ENCODE results near the gene LPAR3.
A peak's percentile ranks its signal among the peaks of the same experiment; 100 is the strongest.

Gene LPAR3

DNA sequence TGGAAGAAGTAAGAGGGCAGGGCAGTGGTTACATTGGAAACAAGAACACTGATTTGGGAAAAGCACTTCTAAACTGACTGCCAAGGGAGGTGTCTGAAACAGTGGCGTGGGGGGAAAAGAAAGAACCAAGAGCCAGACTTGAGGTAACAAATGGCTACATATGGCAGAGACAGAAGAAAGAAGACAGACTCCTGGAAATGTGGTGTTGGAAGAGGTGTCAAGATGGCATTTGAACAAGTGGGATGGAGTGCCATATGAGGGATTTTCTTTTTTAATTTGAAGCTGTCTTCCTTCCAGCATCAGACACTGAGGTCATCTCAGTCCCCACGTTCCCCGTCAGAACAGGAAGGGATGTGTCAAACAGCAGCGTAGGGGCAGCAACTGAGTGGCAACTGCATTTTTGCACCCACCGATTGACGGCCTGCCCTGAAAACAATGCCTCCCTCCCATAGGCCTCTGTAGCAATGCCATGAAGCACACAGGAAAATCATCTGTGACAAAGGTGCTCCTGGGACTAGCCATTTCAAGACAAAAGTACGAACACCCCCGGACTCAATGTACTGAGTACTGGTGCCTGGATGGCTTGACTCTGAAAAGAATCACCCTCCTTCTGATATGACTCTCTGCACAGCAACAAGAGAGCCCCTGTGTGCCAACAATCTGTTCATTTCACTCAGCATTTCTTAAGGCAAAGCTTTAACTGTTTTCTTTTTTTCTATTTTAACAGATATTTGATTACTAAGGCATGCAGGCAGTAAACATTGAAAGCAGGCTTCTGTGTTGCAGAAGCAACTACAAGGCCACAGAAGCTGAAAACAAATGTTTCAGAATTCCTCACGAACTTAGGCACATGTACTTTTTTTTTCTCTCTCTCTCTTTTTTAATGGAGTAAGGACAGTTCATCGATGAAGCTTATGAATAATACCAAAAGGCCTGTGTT lies 37.0 kb downstream of the LPAR3 start:
- DNase-seq: no peak

DNA sequence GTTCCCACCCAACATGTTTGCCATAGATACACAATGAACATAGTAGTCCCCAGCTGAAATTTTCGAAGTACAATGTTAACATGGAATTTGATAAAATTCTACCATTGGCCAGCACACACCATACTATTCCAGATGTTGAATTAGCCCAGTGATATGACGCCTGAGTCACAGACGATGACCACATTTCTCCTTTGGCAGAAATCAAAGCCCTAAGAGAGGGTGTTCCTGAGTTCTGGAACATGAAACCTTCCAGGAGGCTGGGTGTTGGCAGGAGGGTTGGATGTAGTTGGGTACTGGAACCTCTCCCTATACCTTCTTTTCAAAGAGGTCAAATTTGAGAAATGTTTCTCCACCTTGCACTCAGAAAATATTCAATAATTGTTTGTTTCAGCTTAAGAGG lies 37.8 kb downstream of the LPAR3 start:
- no peak for DNase-seq

DNA sequence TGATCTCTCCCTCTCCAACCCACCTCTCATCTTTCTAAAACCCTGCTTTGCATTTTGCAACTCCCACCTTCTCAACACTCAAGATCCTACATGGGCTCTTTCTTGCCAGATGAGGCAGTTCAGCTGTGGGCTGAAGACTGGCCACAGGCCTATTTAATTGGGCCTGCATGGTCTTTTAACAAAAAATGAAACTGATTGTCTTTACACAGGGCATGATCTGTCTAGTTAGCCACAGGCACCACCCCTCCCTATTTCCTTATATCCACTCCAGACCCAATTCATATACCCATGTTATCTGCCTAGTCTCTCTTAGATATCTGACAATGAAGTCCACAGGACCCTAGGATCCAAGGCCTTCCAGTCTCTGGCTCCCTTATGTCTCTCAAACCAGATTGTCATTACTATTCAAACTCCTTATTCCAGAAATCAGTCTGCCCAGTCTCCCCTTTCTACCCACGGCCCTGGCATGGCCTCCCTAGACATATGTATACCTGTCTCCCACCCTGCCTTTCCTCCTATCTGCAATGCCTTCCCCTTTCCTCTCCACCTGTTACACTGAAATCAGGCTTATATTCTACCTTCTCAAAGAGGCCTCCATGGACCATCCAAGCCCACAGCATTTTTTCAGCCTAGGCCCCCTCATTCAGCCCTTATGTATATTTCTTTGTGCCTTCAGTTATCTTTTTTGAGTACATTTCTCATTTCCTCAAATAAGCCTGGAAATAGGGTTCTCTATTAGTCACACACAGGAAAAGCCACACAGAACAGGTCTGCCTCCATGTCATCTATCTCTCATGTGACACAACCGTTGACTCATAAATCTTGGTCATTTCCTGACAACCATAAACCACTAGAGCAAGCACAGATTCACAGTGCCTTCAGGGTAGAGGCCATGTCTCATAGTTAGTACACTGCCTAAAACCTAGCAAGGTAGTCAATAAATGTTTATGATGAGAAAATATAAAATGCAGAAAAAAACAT lies 39.0 kb downstream of the LPAR3 start:
- peak; percentile 7 for DNase-seq

DNA sequence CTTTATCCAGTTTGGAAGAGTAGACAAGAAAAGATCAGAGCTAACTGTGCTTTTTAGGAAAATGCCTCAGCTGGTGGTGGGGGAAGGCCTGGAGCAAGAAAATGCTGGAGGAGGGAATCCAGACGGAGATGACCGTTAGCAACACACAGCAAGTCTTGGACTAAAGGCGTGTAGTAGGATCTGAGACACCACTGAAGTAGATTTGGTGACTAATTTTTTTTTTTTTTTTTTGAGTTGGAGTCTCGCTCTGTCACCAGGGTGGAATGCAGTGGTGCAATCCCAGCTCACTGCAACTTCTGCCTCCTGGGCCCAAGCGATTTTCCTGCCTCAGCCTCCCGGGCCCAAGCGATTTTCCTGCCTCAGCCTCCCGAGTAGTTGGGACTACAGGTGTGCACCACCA lies 41.2 kb downstream of the LPAR3 start:
- no peak for DNase-seq

DNA sequence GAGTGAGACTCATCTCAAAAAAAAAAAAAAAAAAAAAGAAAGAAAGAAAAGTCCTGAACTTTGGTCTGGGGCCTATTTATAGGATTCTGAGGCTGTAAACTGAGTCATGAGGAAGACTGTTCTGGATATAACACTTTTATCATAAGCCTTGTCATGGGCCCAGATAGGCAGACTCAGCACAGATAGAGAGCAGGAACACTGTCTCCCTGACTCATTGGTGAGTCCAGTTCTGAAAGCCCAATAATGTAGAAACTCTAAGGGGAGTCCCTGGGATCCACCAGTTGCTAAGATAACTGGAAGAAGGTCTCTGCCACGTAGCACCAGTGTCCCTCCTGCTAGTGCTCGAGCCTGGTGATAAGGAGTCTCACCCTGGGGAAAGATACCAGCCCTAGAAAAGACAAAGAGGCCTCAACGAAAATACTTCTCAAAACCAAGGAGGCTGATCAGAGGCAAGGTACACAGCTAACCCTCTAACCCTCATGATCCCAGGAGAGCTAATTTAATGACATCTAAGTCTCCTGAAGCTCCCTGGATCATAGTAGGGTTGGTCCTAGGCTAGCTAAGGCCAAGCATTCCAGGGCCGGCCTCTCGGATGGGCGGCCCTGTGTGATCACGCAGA lies 43.5 kb downstream of the LPAR3 start:
- no peak for DNase-seq

DNA sequence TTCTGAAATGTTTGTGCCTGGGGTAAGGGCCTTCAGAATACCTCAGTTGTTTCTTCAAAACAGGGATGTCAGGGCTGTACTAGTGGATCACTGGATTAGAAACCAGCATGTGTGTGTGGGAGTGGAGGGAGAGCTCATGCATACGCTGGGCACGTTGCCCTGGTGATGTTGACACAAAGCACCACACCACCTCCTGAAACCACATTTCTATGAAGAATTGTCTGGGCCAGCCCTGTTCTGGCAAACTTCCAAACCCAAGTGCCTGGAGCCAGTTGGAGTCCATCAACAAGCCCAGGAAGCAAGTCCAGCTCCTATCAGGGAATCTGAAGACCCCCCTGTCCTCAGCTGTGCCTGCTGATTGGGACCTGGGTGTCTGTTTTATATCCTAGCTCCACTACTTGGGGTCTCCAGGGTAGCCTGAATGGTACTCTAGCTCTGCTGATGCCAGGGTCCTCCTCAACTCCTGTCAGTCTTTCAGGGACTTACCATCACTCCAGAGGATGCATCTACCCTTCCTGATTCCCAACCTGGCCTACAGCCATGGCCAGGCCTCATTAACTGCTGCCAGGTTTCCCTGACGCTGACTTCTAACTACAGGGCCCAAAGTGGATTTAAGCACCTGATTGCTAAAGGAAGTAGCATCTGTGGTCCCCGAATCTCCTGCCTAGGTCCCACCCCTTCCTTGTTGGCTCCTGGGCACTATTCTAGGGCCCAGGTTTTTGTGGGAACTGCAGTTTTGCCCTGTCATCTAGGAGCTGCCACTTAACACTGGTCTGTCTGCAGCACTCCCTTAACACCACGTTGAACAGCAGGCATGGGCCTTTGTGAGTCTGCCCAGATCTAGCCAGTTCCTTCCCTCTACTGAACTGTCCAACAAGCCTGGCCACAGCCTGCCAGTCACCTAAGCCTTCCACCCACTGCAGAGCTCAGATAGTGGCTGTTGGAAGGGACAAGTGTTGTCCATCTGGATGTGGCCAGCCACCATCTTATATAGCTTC lies 45.5 kb downstream of the LPAR3 start:
- DNase-seq: peak; percentile 3

DNA sequence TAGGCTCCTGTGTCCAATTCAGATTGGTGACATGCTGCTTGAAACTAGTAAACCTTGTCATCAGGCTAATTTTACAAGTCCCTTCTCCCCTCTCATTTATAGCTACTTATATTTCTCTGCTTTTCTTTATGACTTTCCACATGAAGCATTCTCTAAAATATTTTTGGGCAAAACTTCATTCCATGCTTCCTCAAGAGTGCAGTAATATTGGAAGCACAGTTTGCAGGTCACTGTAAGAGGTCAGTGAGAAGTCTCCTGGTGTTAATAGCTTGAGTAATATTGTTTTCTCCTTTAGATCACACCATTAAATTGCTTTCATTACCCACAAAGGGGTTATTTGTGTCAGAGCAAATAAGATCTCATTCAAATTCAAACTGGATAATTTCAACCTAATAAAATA lies 46.6 kb downstream of the LPAR3 start:
- DNase-seq: no peak

DNA sequence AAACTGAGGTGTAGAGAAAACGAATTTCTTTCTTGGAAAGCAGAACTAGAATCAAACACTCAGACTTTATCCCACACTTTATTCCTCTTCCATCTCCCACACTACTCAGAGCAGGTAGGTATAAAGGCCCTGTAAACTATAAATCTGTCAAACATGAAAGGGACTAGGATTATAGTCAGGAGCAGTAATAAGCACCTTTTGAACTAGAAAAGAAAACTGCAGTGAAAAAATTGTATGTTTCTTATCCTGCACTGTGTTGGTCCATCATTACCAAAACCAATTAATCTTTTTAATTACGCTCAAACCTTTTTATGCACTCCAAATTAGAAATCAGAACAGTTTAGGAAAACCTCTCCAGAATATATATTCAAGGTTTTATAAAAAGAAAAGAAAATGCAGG lies 47.6 kb downstream of the LPAR3 start:
- DNase-seq: no peak

DNA sequence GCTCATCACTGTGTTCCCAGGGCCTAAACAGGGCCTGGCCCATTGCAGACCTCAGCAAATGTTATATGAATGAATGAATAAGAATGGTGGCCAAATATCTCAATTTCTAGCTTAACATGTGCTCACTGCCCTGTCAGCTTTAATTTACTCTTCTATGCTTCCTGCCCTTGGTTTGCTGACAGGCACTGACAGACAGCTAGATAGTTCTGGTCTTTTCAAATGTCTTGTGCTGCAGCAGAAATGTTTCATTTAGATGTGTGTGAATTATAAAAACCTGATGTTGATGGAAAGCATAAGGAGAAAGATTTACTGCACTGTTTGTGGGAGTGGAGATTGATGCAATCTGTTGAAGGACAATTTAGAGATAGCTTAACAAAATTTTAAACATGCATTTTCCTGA lies 48.9 kb downstream of the LPAR3 start:
- DNase-seq: no peak

DNA sequence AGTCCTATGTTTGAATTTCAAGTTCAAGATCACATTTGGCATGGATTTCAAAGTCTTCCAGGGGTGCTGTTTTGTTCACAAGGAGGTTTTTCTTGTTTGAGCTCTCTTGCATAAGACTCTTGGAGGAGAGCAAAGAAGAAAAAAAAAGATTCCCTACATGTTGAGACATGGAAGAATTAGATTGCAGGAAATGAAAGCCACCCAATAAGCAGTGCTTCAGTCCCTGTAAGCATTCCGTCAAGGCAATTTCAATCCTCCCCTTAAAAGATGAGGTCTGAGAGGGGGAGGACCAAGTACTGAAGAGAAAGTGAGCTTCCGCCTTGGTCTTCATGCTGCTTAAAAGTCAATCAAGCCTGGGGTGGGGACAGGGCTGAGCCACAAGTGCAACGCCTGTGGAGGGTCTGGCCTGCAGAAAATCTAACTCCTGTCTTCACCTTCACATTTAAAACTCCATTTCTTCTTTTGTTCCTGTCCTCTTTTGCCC lies 50.2 kb downstream of the LPAR3 start:
- no peak for DNase-seq

DNA sequence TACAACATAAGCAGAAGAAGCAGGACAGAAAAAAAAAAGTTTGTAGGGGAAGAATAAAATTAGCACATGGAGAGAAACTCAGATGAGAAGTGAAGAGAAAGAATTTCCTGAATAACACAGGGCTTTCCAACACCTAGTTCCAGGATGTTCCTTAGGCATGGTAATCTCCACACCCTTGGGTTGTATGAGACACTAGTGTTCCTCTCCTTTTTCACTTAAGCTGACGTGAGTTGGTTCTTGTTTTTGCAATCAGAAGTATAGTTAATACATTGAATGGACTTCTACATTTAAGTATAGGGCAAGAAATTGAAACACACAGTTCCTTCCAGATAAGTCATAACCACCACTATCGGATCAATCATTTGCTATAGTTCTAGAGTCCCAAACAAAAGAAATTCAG lies 51.0 kb downstream of the LPAR3 start:
- no peak for DNase-seq

DNA sequence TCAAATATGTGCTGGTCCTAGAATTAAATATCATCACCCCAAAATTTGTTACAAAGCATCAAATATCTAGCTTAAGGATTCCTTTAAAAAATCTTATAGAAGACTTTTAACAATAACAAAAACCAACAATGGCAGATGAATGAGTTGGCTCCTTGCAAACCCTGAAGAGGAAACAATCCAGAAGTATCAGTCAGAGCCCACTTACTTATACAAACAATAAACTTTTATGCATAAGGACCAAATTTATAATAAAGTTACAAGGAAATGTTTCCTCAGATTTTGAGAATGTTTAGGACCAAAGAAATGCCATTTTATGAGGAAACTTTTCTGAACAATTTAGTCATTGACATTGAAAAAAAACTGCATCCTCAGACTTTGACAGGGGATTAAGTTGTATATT lies 52.7 kb downstream of the LPAR3 start:
- DNase-seq: no peak

DNA sequence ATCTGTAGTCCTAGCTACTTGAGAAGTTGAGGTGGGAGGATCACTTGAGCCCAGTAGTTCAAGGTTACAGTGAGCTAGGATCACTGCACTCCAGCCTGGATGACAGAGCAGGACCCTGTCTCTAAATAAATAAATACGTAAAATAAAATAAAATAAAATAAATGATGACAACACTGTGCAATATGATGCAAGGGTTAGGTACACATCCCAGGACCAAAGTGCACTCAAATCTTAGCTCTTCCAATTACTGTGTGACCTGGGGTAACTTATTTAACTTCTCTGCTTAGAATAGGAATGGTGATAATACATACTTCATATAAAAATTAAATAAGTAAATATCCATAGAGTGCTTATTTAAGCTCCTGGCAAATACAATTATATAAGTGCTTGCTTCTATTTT lies 53.5 kb downstream of the LPAR3 start:
- DNase-seq: no peak

DNA sequence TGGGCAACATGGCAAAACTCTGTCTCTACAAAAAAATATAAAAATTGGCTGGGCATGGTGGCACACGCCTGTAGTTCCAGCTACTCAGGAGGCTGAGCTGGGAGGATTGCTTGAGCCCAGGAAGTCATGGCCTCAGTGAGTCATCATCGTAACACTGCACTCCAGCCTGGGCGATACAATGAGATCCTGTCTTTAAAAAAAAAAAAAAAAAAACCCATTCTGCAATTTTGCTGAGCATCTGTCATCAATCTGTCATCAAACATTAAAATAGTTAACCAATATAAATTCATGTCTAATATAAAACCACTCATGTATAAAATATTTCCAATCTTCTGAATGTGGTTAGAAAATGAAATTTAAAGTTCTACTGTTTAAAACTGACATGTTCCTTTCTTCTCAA lies 56.9 kb downstream of the LPAR3 start:
- DNase-seq: no peak

DNA sequence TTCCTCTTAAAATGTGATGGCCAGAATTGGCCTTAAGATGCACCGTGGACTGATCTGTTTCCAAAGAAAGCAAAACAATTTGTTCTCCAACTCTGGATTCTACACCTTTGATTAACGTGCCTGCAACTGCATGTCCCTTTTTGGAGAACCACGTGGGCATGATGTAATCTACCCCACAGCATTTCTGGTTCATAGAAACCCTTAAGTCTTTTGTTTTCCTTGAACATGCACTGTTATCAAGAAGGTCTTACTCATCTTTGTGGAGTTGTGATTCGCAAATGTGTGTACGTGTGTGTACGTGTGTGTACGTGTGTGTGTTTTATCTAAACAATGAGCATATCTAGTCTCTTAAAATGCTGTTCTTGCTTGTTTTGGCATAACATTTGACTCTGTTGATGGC lies 57.8 kb downstream of the LPAR3 start:
- DNase-seq: no peak

DNA sequence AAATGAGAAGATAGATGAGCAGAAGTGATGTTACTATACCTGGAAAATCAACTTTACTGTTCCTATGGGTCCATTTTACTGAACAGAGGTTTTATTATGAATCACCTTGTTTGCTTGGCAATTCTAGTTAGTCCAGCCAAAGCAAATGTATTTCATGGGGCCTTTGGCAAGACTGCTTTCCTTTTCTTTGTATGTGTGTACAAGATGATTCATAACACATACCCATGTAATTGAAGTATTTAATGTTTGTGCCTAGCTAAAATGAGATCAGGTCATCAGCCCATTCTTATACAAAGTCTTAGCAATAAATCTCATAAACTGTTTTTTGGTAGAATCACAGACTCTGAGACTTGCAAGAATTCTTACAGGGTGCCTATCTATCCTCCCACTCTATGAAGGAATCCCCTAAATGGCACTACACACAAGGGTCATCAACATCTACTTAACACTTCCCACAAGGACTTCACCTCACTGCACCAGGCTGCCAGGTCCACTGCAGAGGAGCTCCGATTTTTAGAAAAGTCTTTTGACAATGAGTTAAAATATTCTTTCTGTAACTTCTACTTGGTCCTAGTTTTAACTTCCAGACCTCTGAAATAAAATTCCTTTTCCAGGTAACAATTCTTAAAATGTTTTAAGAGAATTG lies 58.5 kb downstream of the LPAR3 start:
- no peak for DNase-seq

DNA sequence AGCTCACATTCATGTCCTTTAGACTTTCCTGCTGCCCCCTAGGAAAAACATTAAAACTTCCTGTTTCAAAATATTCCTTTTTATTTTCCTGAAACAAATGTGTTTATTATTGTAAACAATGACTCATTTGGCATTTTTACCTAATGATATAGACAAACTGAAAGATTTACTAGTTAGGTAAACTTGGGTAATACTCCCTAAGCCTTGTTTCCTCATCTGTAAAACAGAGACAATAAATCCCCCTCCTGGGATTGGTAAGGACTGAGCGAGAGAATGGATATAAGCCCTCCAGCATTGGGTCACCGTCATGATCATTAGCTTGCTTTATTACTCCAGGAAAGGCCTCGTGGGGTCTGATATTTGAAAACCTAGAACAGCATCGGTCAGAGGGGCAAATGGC lies 59.8 kb downstream of the LPAR3 start:
- no peak for DNase-seq

DNA sequence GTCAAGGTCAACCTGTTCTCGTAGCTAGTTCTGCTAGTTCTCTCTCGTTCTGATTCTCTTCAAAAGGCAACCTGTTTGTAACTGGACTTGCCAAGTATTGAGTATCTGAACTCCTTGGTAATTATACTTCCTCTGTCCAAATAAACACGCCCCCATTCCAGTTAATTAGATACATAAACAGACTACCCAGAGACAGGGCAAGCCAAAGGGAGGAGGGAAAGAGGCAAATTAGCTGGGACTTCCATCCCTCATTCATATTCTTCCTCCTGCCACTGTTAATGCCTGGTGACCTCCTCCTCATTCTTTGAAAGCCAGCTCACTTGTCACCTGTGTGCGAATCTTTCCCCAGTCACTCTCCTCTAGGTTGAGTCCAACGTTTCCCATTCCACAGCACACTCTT lies 62.9 kb downstream of the LPAR3 start:
- no peak for DNase-seq

DNA sequence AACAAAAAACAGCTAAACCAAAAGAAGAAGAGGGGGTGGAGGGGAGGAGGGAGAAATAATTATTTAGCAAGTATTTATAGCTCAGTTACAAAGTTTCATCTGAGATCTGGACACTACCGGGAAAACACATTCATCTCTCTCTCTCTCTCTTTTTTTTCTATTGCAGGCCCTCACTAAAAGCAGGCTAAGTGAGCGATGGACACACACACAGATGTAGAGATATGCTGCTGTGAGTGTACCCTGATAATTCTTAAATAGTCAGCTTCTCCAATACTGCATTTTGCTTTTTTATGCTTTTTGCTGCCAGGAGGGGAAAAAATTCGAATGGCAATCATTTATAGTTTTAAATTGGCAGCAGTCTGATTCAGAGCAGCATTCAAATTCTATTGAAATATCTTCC lies 65.0 kb downstream of the LPAR3 start:
- DNase-seq: no peak

DNA sequence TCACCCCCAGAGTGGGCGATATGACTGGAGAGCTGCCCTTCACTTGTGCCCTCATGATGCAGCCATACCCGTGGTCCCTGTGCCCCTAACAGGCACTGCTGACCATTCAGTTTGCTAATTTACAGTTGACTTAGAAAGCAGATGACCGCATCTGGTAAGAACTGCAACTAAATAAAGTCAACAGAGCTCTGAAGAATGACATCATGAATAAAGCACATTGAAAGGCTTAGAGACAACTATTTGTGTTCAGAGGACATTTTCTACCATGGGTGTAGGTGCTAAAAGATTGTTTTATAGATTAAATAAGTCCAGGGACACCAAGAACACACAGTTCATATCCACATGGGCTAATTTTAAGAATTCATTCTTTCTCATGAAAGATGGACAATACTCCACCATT lies 65.5 kb downstream of the LPAR3 start:
- DNase-seq: no peak

DNA sequence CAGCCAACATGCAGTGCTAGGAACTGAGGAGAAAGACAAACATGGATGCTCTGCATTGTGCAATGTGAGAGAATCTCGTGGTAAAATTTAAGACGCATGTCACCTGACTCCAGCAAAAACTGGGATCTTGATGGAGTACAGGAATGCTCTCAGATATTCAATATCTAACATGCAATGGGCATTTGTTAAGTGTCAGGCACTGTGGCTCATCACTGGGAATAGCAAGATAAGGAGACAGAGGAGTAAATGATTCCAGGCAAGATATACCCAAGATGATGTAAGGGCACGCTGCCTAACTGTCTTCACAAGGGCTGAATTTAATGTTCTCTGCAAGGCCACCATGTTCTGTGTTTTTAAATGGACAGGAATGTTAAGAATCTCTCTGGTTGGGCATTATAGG lies 67.8 kb downstream of the LPAR3 start:
- no peak for DNase-seq

Data from stimulated activated naive CD4-positive, alpha-beta T cell treated with Interleukin-2 at 50 U/mL for 16 hours (primary cell).